OCI-M2 (cell line): ENCODE data around the gene RAB44.

Experiments
- DNase-seq: peaks from one replicate; lab custom pipeline; 2025; ENCODE audit not compliant: unreplicated experiment; lab: John Stamatoyannopoulos, UW

Gene RAB44

DNA sequence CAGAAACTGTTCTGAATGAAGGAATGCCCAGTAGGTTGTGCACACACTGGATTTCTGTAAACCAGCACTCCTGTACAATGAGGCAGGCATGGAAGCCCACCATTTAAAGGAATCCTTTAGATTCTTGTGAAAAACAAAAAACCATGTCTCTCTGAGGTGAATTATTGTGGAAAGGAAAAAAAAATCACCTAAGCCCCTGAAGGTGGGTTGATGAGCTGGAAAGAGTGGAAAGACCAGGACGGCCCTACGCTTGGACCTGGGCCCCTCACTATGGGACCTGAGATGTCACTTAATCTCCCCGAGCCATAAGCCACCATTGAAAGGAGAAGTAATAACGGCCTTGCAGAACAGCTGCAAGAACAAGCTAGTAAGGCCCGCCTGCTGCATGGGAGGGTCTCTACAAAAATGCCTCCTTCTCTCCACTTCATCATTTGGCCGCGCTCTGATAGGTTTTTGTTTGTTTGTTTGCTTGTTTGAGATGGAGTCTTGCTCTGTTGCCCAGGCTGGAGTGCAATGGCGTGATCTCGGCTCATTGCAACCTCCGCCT, 68.8 kb downstream of the RAB44 start:
- no peak for DNase-seq

- DNase-seq = no peak
Observed at GRCh38 chr6:36769183-36769675, 71.6 kb downstream of the RAB44 start.

GRCh38 chr6:36769676-36770499, 72.3 kb downstream of the RAB44 start:
- DNase-seq = no peak

GRCh38 chr6:36771145-36771544, 73.5 kb downstream of the RAB44 start:
- no peak for DNase-seq

GRCh38 chr6:36772397-36772796, 74.8 kb downstream of the RAB44 start:
- DNase-seq = no peak

- DNase-seq = no peak
Observed at GRCh38 chr6:36774331-36774730, 76.7 kb downstream of the RAB44 start.

GRCh38 chr6:36776167-36776566, 78.5 kb downstream of the RAB44 start:
- no peak for DNase-seq

- DNase-seq = no peak
Observed at GRCh38 chr6:36777801-36778200, 80.2 kb downstream of the RAB44 start.

GRCh38 chr6:36779227-36779626, 81.6 kb downstream of the RAB44 start:
- no peak for DNase-seq

DNA sequence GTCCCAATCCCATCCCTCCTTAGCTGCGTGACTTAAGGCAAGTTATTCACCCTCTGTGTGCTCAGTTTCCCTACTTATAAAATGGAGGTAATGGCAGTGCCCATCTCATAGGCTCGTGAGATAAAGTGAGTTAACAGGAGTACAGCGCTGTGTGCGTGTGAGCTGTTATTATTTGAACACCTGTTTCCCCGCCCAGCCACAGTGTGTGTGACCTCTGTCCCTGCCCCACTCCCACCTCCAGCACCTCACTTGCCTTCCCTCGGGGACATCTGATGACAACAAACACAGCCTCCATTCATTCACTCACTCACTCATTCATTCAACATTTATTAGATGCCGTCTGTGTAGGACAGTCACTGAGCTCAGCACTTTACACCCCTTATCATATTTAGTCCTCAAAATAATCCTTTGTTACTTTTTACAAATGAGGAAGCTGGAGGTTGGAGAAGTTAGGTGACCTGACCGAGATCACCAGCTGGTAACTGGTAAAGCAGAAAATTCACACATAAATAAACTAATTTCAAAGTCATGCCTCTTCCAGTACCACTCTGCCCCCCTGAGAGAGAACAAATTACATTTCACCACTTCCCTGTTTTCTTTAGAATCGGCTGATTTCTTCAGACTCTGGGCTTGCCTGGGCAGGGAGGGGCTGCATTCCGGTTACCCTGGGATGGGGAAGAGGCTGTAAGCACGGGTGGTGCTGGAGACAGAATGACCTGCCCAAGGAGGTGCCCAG, 83.0 kb downstream of the RAB44 start:
- DNase-seq = no peak

DNA sequence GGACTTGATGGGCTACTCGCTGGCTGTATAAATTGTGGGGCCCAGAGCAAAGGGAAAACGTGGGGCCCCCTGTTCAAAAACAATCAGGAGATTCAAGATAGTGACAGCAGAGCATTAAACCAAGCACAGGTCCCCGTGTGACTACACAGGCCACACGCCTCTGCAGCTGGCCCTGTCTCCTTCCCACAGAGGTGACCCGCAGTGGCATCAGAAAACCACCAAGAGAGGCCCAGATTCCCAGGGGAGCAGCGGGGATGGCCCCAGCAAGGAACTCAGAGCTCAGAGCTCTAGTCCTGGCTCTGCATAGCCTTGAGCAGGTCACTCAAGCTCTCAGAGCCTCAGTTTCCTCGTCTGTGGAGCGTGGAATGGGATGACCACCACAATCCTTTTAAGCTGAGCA, 84.0 kb downstream of the RAB44 start:
- DNase-seq = no peak
